H54 (cell line): Measurements from ENCODE around the gene SPRED1.
A peak's percentile ranks its signal among the peaks of the same experiment; 100 is the strongest.
"Not testable (repeated sequence)": the region's sequence is repeated elsewhere in the genome, so short reads cannot be mapped to it uniquely, and the experiment has no call there.

Experiments used
- DNase-seq: peaks from one replicate; pipeline ENCODE4 v3.0.0; 2011; ENCODE audit warnings: low spot score, mixed read lengths; ENCODE audit not compliant: insufficient read length
- FAIRE-seq: peaks from 3 replicates; lab custom pipeline; 2011; peaks lifted over from hg19 to GRCh38; lab: Jason Lieb, UNC
- POLR2A ChIP-seq: IDR thresholded peaks from 2 replicates; pipeline ENCODE4 v1.6.1; 2011; ENCODE audit warnings: low read depth, mild to moderate bottlenecking, low read length

The SPRED1 gene

DNA sequence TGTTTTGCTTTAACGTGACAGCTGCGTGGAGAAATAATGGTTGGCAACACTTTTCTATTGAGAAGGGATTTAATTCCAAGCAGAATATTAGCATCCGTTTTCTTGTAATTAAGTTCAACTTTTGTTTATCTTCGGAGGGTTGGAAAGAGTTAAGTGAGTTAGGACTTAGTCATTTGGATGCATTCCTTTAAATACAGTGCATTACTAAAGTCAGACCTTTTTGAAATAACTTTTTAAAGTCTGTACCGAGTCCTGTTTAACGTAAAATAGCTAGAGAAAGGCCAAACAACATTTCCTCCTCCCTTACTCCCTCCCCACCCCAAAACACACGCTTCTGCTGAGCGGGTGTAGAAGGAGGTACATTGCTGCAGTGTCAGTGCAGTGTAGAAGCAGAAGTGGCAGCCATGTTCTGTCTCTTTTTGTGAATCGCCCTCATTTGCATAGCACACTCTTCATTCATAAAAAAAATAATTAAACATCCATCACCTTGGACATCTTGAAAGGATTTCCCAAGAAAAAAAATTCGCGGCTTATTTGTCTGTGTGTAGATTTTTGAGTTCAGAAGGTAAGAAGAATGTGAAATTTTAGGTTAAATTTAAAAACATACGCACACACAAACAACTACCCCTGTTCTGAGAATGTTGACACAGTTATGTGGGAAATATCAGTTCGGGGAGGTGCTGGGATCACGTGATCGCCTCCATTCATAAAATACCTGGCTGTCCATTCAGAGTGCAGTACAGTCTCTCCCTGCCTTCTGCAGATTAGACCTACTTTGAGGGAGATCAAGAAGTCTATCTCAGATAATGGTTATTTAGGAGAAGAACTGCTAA is 1.6 kb downstream of the SPRED1 start:
- no peak for DNase-seq
- no peak for TF ChIP-seq POLR2A
- peak; percentile 96 for FAIRE-seq

DNA sequence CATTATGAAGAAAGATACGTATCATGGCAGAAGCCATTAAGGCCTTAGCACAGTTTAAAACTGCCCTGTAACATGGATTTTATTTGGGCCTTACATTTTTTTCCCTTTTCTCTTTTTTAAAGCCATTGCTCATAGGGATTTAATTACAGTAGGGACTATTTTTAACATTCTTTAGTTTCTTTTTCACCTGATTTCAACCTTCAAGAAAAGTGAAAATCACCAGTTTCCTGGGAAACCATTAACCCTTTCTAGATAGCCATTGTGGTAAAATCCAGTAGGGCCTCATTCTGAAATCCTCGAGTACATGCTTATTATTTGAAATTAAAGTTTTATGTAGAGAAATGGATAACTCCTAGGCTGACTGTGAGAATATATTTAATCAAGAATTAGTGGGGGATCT is 3.1 kb downstream of the SPRED1 start:
- DNase-seq (no peak), FAIRE-seq (no peak)
- TF ChIP-seq POLR2A, result no peak

GRCh38 chr15:38257676-38258075 is 5.0 kb downstream of the SPRED1 start:
- peak; percentile 11 for FAIRE-seq

DNA sequence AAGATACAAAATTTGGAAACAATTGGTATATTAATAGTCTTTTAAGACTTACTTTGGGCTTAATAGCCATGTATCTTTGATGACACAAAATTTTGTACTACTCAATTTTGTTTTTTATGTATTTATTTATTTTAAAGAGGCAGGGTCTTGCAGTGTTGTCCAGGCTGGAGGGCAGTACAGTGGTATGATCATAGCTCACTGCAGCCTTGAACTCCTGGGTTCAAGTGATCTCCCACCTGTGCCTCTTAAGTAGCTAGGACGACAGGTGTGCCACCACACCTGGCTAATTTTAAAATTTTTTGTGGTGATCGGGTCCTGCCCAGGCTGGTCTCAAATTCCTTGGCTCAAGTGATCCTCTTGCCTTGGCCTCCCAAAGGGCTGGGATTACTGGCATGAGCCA is 6.5 kb downstream of the SPRED1 start:
- DNase-seq (no peak), FAIRE-seq (no peak)
- TF ChIP-seq POLR2A, result no peak

More at GRCh38 chr15:38257676-38258075, 5.0 kb downstream of the SPRED1 start:
- no peak for DNase-seq
- TF ChIP-seq POLR2A, result no peak

DNA sequence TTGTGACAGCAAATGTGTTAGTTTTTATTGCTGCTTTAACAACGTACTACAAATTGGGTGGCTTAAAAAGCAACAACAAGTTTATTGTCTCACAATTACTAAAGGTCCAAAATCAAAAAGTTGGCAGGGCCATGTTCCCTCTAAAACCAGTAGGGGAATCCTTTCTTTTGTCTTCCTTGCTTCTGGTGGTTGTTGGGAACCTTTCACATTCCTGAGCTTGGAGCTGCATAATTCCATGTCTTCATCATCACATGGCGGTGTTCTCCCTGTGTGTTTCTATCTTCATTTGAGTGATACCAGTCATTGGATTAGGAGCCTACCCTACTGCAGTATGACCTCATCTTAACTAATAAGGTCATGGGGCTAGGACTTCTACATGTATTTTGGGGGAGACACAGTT is 7.4 kb downstream of the SPRED1 start:
- TF ChIP-seq POLR2A, result no peak
- FAIRE-seq (peak; percentile 78), DNase-seq (no peak)

DNA sequence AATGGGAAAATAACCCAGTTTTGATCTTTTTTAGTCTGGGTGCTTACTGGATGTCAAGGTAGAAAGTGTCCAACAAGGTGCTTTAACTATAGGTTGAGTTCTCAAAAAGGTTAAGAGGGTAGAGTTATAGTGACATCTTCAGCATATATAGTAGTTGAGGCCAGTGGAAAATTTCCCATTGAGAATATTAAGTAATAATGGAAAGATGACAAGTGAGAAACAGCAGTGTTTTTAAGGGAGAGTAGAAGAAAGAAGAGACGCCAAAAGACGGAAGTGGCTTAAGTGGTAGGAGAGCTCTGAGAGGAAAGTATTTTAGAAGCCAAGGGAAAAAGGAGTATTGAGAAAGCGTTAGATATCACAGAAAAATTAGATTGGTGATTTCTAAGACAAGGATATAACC is 10.6 kb downstream of the SPRED1 start:
- DNase-seq (no peak), FAIRE-seq (no peak)

DNA sequence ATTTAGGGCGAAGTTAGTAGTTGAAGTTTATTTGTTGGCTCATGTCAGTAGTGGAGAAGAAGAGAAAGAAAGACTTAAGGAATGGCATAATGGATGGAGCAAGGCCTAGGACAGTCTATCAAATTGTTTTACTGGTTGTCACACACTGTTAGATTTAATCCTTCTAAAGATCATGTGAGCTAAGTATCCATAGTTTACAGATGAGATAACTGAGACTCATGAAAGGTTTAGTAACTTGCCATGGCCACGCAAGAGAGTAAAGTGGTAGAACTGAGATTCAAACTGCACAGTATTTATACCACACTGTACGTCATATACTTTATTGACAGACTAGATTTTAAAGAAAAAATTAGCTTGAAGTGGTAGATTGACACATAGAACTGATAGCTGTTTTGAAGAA is 11.4 kb downstream of the SPRED1 start:
- DNase-seq, result no peak
- peak; percentile 50 for FAIRE-seq
- TF ChIP-seq POLR2A, result no peak

More for the DNA sequence above, 10.6 kb downstream of the SPRED1 start:
- no peak for TF ChIP-seq POLR2A

DNA sequence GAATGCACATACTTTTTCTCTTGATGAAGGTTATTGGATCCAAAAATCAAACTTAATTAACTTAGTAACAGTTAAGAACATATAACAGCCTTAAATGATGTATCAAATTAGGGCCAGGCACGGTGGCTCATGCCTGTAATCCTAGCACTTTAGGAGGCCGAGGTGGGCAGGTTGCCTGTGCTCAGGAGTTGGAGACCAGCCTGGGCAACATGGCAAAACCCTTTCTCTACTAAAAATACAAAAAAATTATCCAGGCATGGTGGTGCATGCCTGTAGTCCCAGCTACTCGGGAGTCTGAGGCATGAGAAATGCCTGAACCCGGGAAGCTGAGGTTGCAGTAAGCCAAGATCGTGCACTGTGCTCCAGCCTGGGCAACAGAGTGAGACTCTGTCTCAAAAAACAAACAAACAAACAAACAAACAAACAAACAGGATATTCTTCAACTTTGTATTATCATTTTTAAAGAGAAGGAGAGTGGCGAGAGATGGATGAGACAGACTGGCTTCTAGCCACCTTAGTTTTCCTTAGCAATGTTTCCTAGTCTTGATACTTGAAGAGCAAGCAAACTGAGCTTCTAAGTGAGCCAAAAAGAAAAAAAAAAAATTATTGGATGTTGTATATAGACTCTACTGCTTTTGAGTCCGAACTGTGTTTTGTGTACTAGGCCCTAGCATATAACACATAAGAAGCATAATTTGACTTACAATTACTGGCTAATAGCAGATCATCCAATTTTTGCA is 13.8 kb downstream of the SPRED1 start:
- DNase-seq, result no peak
- no peak for TF ChIP-seq POLR2A

DNA sequence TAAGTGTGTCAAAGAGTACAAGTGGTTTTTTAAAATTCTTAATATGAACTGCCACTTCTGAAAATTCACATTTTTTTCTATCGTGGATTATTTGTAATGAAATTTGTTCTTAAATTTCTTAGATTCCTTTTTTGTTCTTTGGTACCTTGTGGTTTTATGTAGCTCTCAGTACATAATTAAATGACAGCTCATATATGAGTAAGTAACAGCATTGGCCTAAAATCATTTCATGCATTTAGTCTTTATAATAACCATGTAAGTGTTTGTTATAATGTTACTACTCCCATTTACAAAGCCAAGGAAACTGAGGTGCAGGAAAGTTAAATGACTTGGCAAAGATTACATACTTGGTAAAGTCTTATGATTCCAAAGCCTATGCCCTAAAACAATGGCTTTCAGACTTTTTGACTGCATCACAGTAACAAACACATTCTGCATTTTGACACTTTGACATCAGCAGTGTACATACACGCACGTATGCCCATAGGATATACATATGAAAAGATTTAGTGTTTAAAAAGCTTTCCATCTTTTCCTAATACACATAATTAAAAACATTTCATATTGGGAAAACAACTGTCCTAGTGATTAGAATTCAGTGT is 14.9 kb downstream of the SPRED1 start:
- no peak for TF ChIP-seq POLR2A
- DNase-seq (no peak), FAIRE-seq (peak; percentile 48)

More for the DNA sequence above, 13.8 kb downstream of the SPRED1 start:
- no peak for FAIRE-seq

- no peak for DNase-seq
- FAIRE-seq, result peak; percentile 53
- TF ChIP-seq POLR2A, result no peak
Observed at GRCh38 chr15:38271144-38271543, 18.5 kb downstream of the SPRED1 start.

DNA sequence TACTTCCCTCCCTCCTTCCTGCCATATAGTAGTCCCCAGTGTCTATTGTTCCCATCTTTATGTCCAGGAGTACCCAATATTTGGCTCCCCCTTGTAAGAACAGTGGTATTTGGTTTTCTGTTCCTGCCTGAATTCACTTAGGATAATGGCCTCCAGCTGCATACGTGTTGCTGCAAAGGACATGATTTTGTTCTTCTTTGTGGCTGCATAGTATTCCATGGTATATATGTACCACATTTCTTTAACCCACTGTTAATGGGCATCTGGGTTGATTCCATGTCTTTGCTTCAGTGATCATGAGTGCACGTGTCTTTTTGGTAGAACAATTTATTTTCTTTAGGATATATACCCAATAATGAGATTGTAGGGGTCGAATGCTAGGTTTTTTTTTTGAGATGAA is 19.3 kb downstream of the SPRED1 start:
- FAIRE-seq, result no peak
- DNase-seq, result no peak
- TF ChIP-seq POLR2A, result no peak

DNA sequence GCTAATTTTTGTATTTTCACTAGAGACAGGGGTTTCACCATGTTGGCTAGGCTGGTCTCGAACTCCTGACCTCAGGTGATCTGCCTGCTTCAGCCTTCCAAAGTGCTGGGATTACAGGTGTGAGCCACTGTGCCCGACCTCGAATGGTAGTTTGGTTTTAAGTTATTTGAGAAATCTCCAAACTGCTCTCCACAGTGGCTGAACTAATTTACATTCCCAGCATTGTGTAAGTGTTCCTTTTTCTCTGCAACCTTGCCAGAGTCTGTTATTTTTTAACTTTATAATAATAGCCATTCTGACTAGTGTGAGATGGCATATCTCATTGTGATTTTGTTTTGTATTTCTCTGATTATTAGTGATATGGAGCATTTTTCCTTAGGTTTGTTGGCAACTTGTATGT is 19.8 kb downstream of the SPRED1 start:
- DNase-seq, FAIRE-seq: not testable (repeated sequence)

- TF ChIP-seq POLR2A, result no peak
- DNase-seq (no peak), FAIRE-seq (no peak)
Observed at GRCh38 chr15:38274135-38274534, 21.5 kb downstream of the SPRED1 start.

- no peak for FAIRE-seq
- no peak for DNase-seq
- TF ChIP-seq POLR2A, result no peak
Observed at GRCh38 chr15:38275959-38276358, 23.3 kb downstream of the SPRED1 start.

DNA sequence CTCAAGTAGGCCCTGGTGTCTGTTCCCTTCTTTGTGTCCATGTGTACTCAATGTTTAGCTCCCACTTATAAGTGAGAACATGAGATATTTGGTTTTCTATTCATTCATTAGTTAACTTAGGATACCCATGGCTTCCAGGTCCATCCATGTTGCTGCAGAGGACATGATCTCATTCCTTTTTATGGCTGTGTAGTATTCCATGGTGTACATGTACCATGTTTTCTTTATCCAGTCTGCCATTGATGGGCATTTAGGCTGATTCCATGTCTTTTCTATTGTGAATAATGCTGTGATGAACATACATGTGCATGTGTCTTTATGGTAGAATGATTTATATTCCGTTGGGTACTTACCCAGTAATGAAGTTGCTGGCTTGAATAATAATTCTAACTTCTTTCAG is 24.6 kb downstream of the SPRED1 start:
- FAIRE-seq, DNase-seq: not testable (repeated sequence)
